ENCODE measurements around the gene LCOR.
A peak's percentile ranks its signal among the peaks of the same experiment; 100 is the strongest.
"Not testable (repeated sequence)": the region's sequence is repeated elsewhere in the genome, so short reads cannot be mapped to it uniquely, and the experiment has no call there.

The LCOR gene

GRCh38 chr10:96840841-96841518 is 8.9 kb downstream of the LCOR start:
- no peak overlapping the region for H3K4me3 ChIP-seq (ENCODE audit: extremely low read depth, insufficient read depth, low read length, poor library complexity, severe bottlenecking)
- peaks cover 11% of the 10 kb centered on the region for H3K4me1 ChIP-seq (ENCODE audit: control insufficient read depth, insufficient read depth, low read length, poor library complexity, severe bottlenecking)
- WGBS, 2 experiments (ENCODE audit: insufficient coverage in 2 of 2), result 46 to 73% methylated on average over 4 of the region's 7 CpGs
- no peaks in the 10 kb centered on the region for H3K9me3 ChIP-seq (ENCODE audit: control insufficient read depth, low read length)
- H3K27ac ChIP-seq (ENCODE audit: low read depth, low read length, severe bottlenecking), result peak overlapping the region; percentile 52
- H3K36me3 ChIP-seq (ENCODE audit: control insufficient read depth, insufficient read depth, low read length), result peaks cover 6% of the 10 kb centered on the region

DNA sequence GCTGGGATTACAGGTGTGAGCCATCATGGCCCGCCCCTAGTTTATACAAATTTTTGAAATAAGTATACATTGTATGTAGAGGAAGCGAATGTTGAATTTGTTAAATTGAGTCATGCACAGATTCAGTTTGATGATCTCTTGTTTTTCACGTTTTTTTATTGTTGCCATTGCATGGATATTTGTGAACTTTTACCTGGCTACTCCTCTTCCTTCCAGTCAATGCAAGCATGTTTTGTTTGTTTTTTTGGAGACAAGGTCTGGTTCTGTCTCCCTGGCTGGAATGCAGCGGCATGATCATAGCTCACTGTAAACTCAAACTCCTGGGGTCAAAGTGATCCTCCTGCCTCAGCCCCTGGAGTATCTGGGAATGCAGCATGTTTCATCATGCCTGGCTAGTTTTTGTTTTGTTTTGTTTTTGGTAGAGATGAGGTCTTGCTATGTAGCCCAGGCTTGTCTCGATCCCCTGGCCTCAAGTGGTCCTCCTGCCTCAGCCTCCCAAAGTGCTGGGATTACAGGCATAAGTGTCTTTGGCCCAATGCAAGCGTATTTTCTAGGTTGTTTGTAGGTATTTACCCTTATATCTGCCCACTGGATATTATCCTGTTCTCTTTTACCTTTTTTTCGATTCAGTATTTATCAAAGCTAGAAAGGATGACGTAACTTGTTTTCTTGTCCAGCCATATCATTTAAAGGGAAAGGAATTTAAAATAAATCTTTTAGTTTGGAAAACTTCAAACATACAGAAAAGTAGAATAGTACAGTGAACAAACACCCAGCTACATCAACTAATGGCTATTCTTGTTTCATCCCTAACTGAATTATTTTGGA is 11.0 kb downstream of the LCOR start:
- peak overlapping the region; percentile 17 for H3K27ac ChIP-seq (ENCODE audit: low read depth, low read length, severe bottlenecking)
- WGBS, 2 experiments (ENCODE audit: insufficient coverage in 2 of 2), result 93 to 100% methylated on average over 3 to 4 of the region's 8 CpGs
- peaks cover 4% of the 10 kb centered on the region for H3K36me3 ChIP-seq (ENCODE audit: control insufficient read depth, insufficient read depth, low read length)
- H3K4me3 ChIP-seq (ENCODE audit: extremely low read depth, insufficient read depth, low read length, poor library complexity, severe bottlenecking), result no peak overlapping the region
- H3K4me1 ChIP-seq (ENCODE audit: control insufficient read depth, insufficient read depth, low read length, poor library complexity, severe bottlenecking), result peaks cover 7% of the 10 kb centered on the region
- H3K9me3 ChIP-seq (ENCODE audit: control insufficient read depth, low read length), result no peaks in the 10 kb centered on the region

- no peaks in the 10 kb centered on the region for H3K9me3 ChIP-seq (ENCODE audit: control insufficient read depth, low read length)
- 100% methylated on average over 1 of the region's 2 CpGs; no CpG with 5 or more reads in 1 of the 2 experiments for WGBS, 2 experiments (ENCODE audit: insufficient coverage in 2 of 2)
- H3K4me1 ChIP-seq (ENCODE audit: control insufficient read depth, insufficient read depth, low read length, poor library complexity, severe bottlenecking), result peaks cover 7% of the 10 kb centered on the region
- H3K36me3 ChIP-seq (ENCODE audit: control insufficient read depth, insufficient read depth, low read length), result no peaks in the 10 kb centered on the region
- H3K27ac ChIP-seq (ENCODE audit: low read depth, low read length, severe bottlenecking), result no peak overlapping the region
- no peak overlapping the region for H3K4me3 ChIP-seq (ENCODE audit: extremely low read depth, insufficient read depth, low read length, poor library complexity, severe bottlenecking)
Measured at GRCh38 chr10:96843823-96844222, 11.7 kb downstream of the LCOR start.

- peaks cover 6% of the 10 kb centered on the region for H3K36me3 ChIP-seq (ENCODE audit: control insufficient read depth, insufficient read depth, low read length)
- peaks cover 15% of the 10 kb centered on the region for H3K4me1 ChIP-seq (ENCODE audit: control insufficient read depth, insufficient read depth, low read length, poor library complexity, severe bottlenecking)
- no peak overlapping the region for H3K4me3 ChIP-seq (ENCODE audit: extremely low read depth, insufficient read depth, low read length, poor library complexity, severe bottlenecking)
- H3K27ac ChIP-seq (ENCODE audit: low read depth, low read length, severe bottlenecking), result no peak overlapping the region
- no peaks in the 10 kb centered on the region for H3K9me3 ChIP-seq (ENCODE audit: control insufficient read depth, low read length)
- no CpG with 5 or more reads among the region's 1 CpG for WGBS, 2 experiments (ENCODE audit: insufficient coverage in 2 of 2)
Measured at GRCh38 chr10:96846395-96846794, 14.3 kb downstream of the LCOR start.

- WGBS, 2 experiments (ENCODE audit: insufficient coverage in 2 of 2), result 93 to 98% methylated on average over 4 of the region's 5 CpGs
- H3K27ac ChIP-seq (ENCODE audit: low read depth, low read length, severe bottlenecking), result no peak overlapping the region
- no peak overlapping the region for H3K4me3 ChIP-seq (ENCODE audit: extremely low read depth, insufficient read depth, low read length, poor library complexity, severe bottlenecking)
- H3K36me3 ChIP-seq (ENCODE audit: control insufficient read depth, insufficient read depth, low read length), result peaks cover 6% of the 10 kb centered on the region
- H3K9me3 ChIP-seq (ENCODE audit: control insufficient read depth, low read length), result no peaks in the 10 kb centered on the region
- H3K4me1 ChIP-seq (ENCODE audit: control insufficient read depth, insufficient read depth, low read length, poor library complexity, severe bottlenecking), result peaks cover 16% of the 10 kb centered on the region
Measured at GRCh38 chr10:96846926-96847325, 14.8 kb downstream of the LCOR start.

DNA sequence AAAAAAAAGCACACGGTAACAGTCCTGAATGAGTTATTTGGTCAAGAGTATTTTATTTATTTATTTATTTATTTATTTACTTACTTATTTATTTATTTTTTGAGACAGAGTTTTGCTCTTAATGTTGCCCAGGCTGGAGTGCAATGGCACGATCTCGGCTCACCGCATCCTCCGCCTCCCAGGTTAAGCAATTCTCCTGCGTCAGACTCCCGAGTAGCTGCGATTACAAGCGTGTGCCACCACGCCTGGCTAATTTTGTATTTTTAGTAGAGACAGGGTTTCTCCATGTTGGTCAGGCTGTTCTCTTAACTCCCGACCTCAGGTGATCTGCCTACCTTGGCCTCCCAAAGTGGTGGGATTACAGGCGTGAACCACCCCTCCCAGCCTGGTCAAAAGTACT is 15.3 kb downstream of the LCOR start:
- peaks cover 16% of the 10 kb centered on the region for H3K4me1 ChIP-seq (ENCODE audit: control insufficient read depth, insufficient read depth, low read length, poor library complexity, severe bottlenecking)
- not testable (repeated sequence) for H3K4me3 ChIP-seq (ENCODE audit: extremely low read depth, insufficient read depth, low read length, poor library complexity, severe bottlenecking); H3K36me3 ChIP-seq (ENCODE audit: control insufficient read depth, insufficient read depth, low read length); H3K27ac ChIP-seq (ENCODE audit: low read depth, low read length, severe bottlenecking); H3K9me3 ChIP-seq (ENCODE audit: control insufficient read depth, low read length)
- WGBS, 2 experiments (ENCODE audit: insufficient coverage in 2 of 2), result 89 to 93% methylated on average over 4 to 10 of the region's 12 CpGs

DNA sequence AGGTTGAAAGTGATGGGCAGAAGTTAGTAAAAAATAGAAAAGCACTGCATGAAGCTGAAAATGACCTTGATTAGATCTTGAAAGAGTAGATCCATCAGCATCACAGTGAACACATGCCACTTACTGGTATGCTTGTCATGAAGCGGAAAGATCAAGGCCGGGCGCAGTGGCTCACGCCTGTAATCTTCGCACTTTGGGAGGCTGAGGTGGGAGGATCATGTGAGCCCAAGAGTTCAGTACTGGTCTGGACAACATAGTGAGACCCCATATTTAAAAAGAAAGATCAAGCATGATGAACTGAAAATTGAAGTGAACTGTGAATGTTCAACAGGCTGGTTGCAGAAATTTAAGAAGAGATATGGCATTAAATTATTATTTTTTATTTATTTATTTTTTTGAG is 18.0 kb downstream of the LCOR start:
- peaks cover 14% of the 10 kb centered on the region for H3K36me3 ChIP-seq (ENCODE audit: control insufficient read depth, insufficient read depth, low read length)
- peaks cover 9% of the 10 kb centered on the region for H3K4me1 ChIP-seq (ENCODE audit: control insufficient read depth, insufficient read depth, low read length, poor library complexity, severe bottlenecking)
- H3K27ac ChIP-seq (ENCODE audit: low read depth, low read length, severe bottlenecking), result no peak overlapping the region
- H3K9me3 ChIP-seq (ENCODE audit: control insufficient read depth, low read length), result no peaks in the 10 kb centered on the region
- 76 to 83% methylated on average over 2 to 4 of the region's 5 CpGs for WGBS, 2 experiments (ENCODE audit: insufficient coverage in 2 of 2)
- H3K4me3 ChIP-seq (ENCODE audit: extremely low read depth, insufficient read depth, low read length, poor library complexity, severe bottlenecking), result no peak overlapping the region

DNA sequence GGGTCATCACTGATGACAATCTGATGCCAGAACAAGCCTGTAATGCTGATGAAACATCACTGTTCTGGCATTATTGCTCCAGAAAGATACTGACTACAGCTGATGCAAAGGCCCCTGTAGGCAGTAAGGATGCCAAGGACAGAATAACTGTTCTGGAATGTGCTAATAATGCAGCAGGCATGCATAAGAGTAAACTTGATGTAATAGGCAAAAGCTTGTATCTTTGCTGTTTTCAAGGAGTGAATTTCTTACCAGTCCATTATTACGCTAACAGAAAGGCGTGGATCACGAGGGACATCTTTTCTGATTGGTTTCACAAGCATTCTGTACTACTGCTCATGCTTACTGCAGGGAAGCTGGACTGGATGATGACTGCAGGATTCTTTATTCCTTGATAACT is 18.7 kb downstream of the LCOR start:
- Histone ChIP-seq H3K4me3 (ENCODE audit: extremely low read depth, insufficient read depth, low read length, poor library complexity, severe bottlenecking) (no peak overlapping the region), H3K9me3 (ENCODE audit: control insufficient read depth, low read length) (no peaks in the 10 kb centered on the region), H3K4me1 (ENCODE audit: control insufficient read depth, insufficient read depth, low read length, poor library complexity, severe bottlenecking) (peaks cover 9% of the 10 kb centered on the region), H3K27ac (ENCODE audit: low read depth, low read length, severe bottlenecking) (no peak overlapping the region), H3K36me3 (ENCODE audit: control insufficient read depth, insufficient read depth, low read length) (peaks cover 14% of the 10 kb centered on the region)
- WGBS, 2 experiments (ENCODE audit: insufficient coverage in 2 of 2), result 96% methylated on average over 3 of the region's 3 CpGs

DNA sequence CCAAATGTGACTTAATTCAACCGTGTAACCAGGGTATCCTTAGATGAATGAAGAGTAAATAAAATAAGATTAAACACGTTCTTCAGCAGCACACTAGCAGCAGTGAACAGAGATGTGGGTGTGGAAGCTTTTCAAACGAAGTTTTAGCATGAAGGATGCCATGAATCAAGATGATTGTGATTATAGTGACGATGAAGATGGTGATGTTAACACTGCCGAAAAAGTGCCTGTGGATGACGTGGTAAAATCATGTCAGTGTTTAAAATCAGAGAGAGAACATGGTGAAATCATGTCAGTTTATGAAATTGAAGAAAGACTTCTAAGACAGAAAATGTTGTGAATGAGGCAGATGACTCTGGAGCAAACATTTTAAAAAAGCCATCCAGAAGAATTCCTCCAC is 19.2 kb downstream of the LCOR start:
- Histone ChIP-seq H3K9me3 (ENCODE audit: control insufficient read depth, low read length) (no peaks in the 10 kb centered on the region), H3K4me3 (ENCODE audit: extremely low read depth, insufficient read depth, low read length, poor library complexity, severe bottlenecking) (no peak overlapping the region), H3K27ac (ENCODE audit: low read depth, low read length, severe bottlenecking) (no peak overlapping the region), H3K36me3 (ENCODE audit: control insufficient read depth, insufficient read depth, low read length) (peaks cover 14% of the 10 kb centered on the region), H3K4me1 (ENCODE audit: control insufficient read depth, insufficient read depth, low read length, poor library complexity, severe bottlenecking) (peaks cover 9% of the 10 kb centered on the region)
- WGBS, 2 experiments (ENCODE audit: insufficient coverage in 2 of 2), result 93 to 97% methylated on average over 6 of the region's 6 CpGs

- Histone ChIP-seq H3K9me3 (ENCODE audit: control insufficient read depth, low read length) (no peaks in the 10 kb centered on the region), H3K36me3 (ENCODE audit: control insufficient read depth, insufficient read depth, low read length) (peaks cover 34% of the 10 kb centered on the region), H3K4me1 (ENCODE audit: control insufficient read depth, insufficient read depth, low read length, poor library complexity, severe bottlenecking) (peaks cover 2% of the 10 kb centered on the region), H3K4me3 (ENCODE audit: extremely low read depth, insufficient read depth, low read length, poor library complexity, severe bottlenecking) (no peak overlapping the region), H3K27ac (ENCODE audit: low read depth, low read length, severe bottlenecking) (no peak overlapping the region)
- WGBS, 2 experiments (ENCODE audit: insufficient coverage in 2 of 2), result 83 to 88% methylated on average over 2 of the region's 3 CpGs
Measured at GRCh38 chr10:96856317-96856716, 24.2 kb downstream of the LCOR start.

Data from mesodermal cell (in vitro differentiated cells).